CD14-positive monocyte (primary cell): Measurements from ENCODE around the gene ORC3. TPM values are rescaled to one million over a fixed set of nuclear protein-coding genes. Genes with fewer than 3 reads are reported as not detected.

ENCODE experiments used
- DNase-seq, 3 donors: peaks; one replicate each; pipeline ENCODE4 v3.0.0-alpha.2; 2011 to 2022
- H2AFZ ChIP-seq: 2 replicates; pipeline ENCODE4 v1.6.0; 2012; ENCODE audit warnings: mild to moderate bottlenecking, low read depth, low read length, inconsistent platforms; ENCODE audit not compliant: insufficient read depth, poor library complexity, severe bottlenecking
- H3K27ac ChIP-seq, 2 donors: 1 replicate in 1 of 2; 2 replicates in 1 of 2; pipeline ENCODE4 v1.5.1; 2012 to 2013; ENCODE audit warnings: low read length in 2 of 2, control low read depth in 1 of 2, inconsistent platforms in 1 of 2, low read depth in 1 of 2, mild to moderate bottlenecking in 1 of 2
- H3K27me3 ChIP-seq, 2 donors: one replicate each; pipeline versions ENCODE4 v1.6.0 to v1.6.1; 2011 to 2013; ENCODE audit warnings: low read length in 2 of 2; ENCODE audit not compliant: control insufficient read depth in 2 of 2, insufficient read depth in 2 of 2
- H3K36me3 ChIP-seq, 2 donors: replicated peaks in 1 of 2; 1 replicate in 1 of 2; 2 replicates in 1 of 2; pipeline versions ENCODE4 v1.5.1 to v1.6.1; 2012 to 2013; ENCODE audit warnings: low read length in 2 of 2, control low read depth in 1 of 2, inconsistent platforms in 1 of 2, mild to moderate bottlenecking in 1 of 2; ENCODE audit not compliant: insufficient read depth in 2 of 2, control insufficient read depth in 1 of 2
- H3K4me1 ChIP-seq, 2 donors: 1 replicate in 1 of 2; 2 replicates in 1 of 2; pipeline versions ENCODE4 v1.5.1 to v1.6.1; 2012 to 2013; ENCODE audit warnings: low read length in 2 of 2, control low read depth in 1 of 2, inconsistent platforms in 1 of 2, mild to moderate bottlenecking in 1 of 2, moderate library complexity in 1 of 2; ENCODE audit not compliant: insufficient read depth in 2 of 2, control insufficient read depth in 1 of 2
- H3K4me2 ChIP-seq: replicated peaks from 2 replicates; pipeline ENCODE3; 2012; ENCODE audit warnings: low read length, moderate library complexity, mild to moderate bottlenecking; ENCODE audit not compliant: poor library complexity, severe bottlenecking; ENCODE audit errors: extremely low read depth
- H3K4me3 ChIP-seq, 3 experiments: fragments of 200-600 bp in 1 of 3; sonication (generic) in 1 of 3; replicated peaks in 1 of 3; 1 replicate in 2 of 3; 2 replicates in 1 of 3; pipeline ENCODE4 v1.5.1; 2011 to 2013; ENCODE audit warnings: low read length in 3 of 3, mild to moderate bottlenecking in 3 of 3, control low read depth in 2 of 3, low read depth in 2 of 3, inconsistent platforms in 1 of 3, moderate library complexity in 1 of 3
- H3K79me2 ChIP-seq: 2 replicates; pipeline ENCODE4 v1.6.0; 2012; ENCODE audit warnings: mild to moderate bottlenecking, control low read depth, inconsistent platforms, low read length, moderate library complexity; ENCODE audit not compliant: insufficient read depth
- H3K9ac ChIP-seq: 2 replicates; pipeline ENCODE4 v1.6.0; 2017; ENCODE audit warnings: low read length, mild to moderate bottlenecking; ENCODE audit not compliant: insufficient read depth, poor library complexity, severe bottlenecking
- H3K9me3 ChIP-seq, 2 donors: replicated peaks in 1 of 2; 1 replicate in 1 of 2; 2 replicates in 1 of 2; pipeline versions ENCODE4 v1.5.1 to v1.6.1; 2012 to 2013; ENCODE audit warnings: low read length in 2 of 2, control low read depth in 1 of 2; ENCODE audit not compliant: control insufficient read depth in 1 of 2, insufficient read depth in 1 of 2
- H4K20me1 ChIP-seq: 2 replicates; pipeline ENCODE4 v1.6.0; 2012; ENCODE audit warnings: mild to moderate bottlenecking, low read length, control low read depth, moderate library complexity; ENCODE audit not compliant: insufficient read depth
- H3K27ac Mint-ChIP-seq, 7 donors: one replicate each; pipeline ENCODE4 v1.8.0; 2020; ENCODE audit warnings: mild to moderate bottlenecking in 7 of 7, mixed read lengths in 7 of 7, moderate library complexity in 6 of 7, inconsistent platforms in 2 of 7
- H3K27me3 Mint-ChIP-seq, 3 donors: one replicate each; pipeline ENCODE4 v1.8.0; 2021 to 2022; ENCODE audit warnings: low read depth in 3 of 3, mild to moderate bottlenecking in 3 of 3, mixed read lengths in 3 of 3, moderate library complexity in 3 of 3, inconsistent platforms in 1 of 3
- H3K36me3 Mint-ChIP-seq, 2 donors: one replicate each; pipeline ENCODE4 v1.8.0; 2020; ENCODE audit warnings: mixed read lengths in 2 of 2, inconsistent platforms in 1 of 2, mild to moderate bottlenecking in 1 of 2
- H3K4me1 Mint-ChIP-seq: one replicate; pipeline ENCODE4 v1.8.0; 2020; ENCODE audit warnings: mild to moderate bottlenecking, mixed read lengths
- H3K4me3 Mint-ChIP-seq, 2 donors: one replicate each; pipeline ENCODE4 v1.8.0; 2020; ENCODE audit warnings: mild to moderate bottlenecking in 2 of 2, mixed read lengths in 2 of 2, moderate library complexity in 1 of 2
- H3K9me3 Mint-ChIP-seq, 7 donors: one replicate each; pipeline ENCODE4 v1.8.0; 2020 to 2022; ENCODE audit warnings: mixed read lengths in 7 of 7, mild to moderate bottlenecking in 6 of 7, moderate library complexity in 6 of 7, inconsistent platforms in 2 of 7
- CTCF ChIP-seq: fragments of 200-600 bp; IDR thresholded peaks from one replicate; pipeline ENCODE4 v1.8.0; 2022; ENCODE audit warnings: antibody characterized with exemption, mild to moderate bottlenecking
- intact Hi-C, 2 donors: fragments of 100-400 bp; cut with micrococcal nuclease; formaldehyde crosslinking; loops; one replicate each; pipeline versions ENCODE4 v1.15.0 to v1.15.1; 2023
- polyA plus RNA-seq, 3 donors: library from polyadenylated mRNA; depleted of rRNA in 1 of 3; unstranded in 2 of 3; stranded (reverse) in 1 of 3; fragments of 300-500 nt in 2 of 3; fragments of >200 nt in 1 of 3; fragmentation: Illumina TruSeq in 2 of 3; gene quantifications; 1 replicate in 2 of 3; 2 replicates in 1 of 3; pipeline ENCODE4 v1.2.3, GENCODE V29; 2012 to 2021

ORC3 gene
- polyA plus RNA-seq, 3 donors = 9.1 to 20.7 (median 16.2) TPM

DNA sequence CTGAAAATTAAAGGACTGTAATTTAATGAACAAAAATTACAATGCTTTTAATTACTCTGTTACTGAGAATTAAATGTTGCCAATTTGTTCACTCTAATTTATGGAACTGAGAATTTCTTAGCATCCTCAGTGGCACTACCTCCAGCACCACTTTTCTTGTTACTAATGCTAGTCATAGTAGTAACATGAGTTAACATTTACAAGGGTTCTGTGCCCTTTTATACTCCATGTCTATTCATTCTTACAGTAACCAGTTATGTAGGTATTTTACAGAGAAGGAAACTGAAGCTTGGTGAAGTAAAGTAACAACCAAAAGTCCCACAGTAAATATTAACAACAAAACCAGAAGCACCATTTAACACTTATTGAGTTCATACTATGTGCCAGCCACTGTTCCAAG is 34.4 kb upstream of the ORC3 start:
- H3K4me3 Mint-ChIP-seq = no peak overlapping the region
- Histone ChIP-seq H2AFZ (no peak overlapping the region), H3K27me3 (no peaks in the 10 kb centered on the region), H3K9me3 (no peaks in the 10 kb centered on the region), H3K4me3 (no peak overlapping the region), H3K9ac (no peak overlapping the region), H3K4me1 (no peaks in the 10 kb centered on the region), H3K79me2 (no peaks in the 10 kb centered on the region), H4K20me1 (no peaks in the 10 kb centered on the region), H3K36me3 (peaks cover 50 to 89% of the 10 kb centered on the region in 2 donors), H3K4me2 (no peak overlapping the region), H3K27ac (no peak overlapping the region)
- H3K27ac Mint-ChIP-seq = peak overlapping the region in 1 of 7 donors; percentile 20
- no peak for DNase-seq
- no peaks in the 10 kb centered on the region for H3K4me1 Mint-ChIP-seq
- intact Hi-C loops = no loop called here
- TF ChIP-seq CTCF = no peak
- peaks cover 0 to 2% (median 0%) of the 10 kb centered on the region in 7 donors for H3K9me3 Mint-ChIP-seq
- no peaks in the 10 kb centered on the region for H3K27me3 Mint-ChIP-seq
- peaks cover 59 to 64% of the 10 kb centered on the region in 2 donors for H3K36me3 Mint-ChIP-seq

- Histone ChIP-seq H3K4me3 (no peak overlapping the region), H3K79me2 (no peaks in the 10 kb centered on the region), H3K4me1 (no peaks in the 10 kb centered on the region), H3K27ac (no peak overlapping the region), H3K9me3 (no peaks in the 10 kb centered on the region), H3K9ac (no peak overlapping the region), H3K4me2 (no peak overlapping the region), H4K20me1 (no peaks in the 10 kb centered on the region), H3K27me3 (no peaks in the 10 kb centered on the region), H3K36me3 (peaks cover 67 to 88% of the 10 kb centered on the region in 2 donors), H2AFZ (no peak overlapping the region)
- H3K4me1 Mint-ChIP-seq = no peaks in the 10 kb centered on the region
- no peak for DNase-seq
- H3K27me3 Mint-ChIP-seq = no peaks in the 10 kb centered on the region
- H3K27ac Mint-ChIP-seq = no peak overlapping the region
- H3K4me3 Mint-ChIP-seq = no peak overlapping the region
- intact Hi-C loops = no loop called here
- no peak for TF ChIP-seq CTCF
- H3K9me3 Mint-ChIP-seq = no peaks in the 10 kb centered on the region
- peaks cover 56 to 61% of the 10 kb centered on the region in 2 donors for H3K36me3 Mint-ChIP-seq
These were observed 31.5 kb upstream of the ORC3 start for GRCh38 chr6:87558446-87558845.
